T-helper 17 cell (primary cell): ENCODE data around the gene ADRB2. TPM values are rescaled to one million over a fixed set of nuclear protein-coding genes. Genes with fewer than 3 reads are reported as not detected.
"Not testable (repeated sequence)": the region's sequence is repeated elsewhere in the genome, so short reads cannot be mapped to it uniquely, and the experiment has no call there.

Source experiments
- ATAC-seq: fragments of 150-1000 bp; cut with Tn5 transposase; 2 replicates; pipeline ENCODE4 v1.10.0; 2021; ENCODE audit warnings: mild to moderate bottlenecking, moderate library complexity
- DNase-seq, 3 donors: peaks; one replicate each; pipeline versions ENCODE4 v3.0.0 to v3.0.0-alpha.2; 2020 to 2021
- H3K9me3 ChIP-seq: one replicate; pipeline ENCODE4 v1.7.0; 2013; ENCODE audit warnings: low read length, mild to moderate bottlenecking; ENCODE audit not compliant: control insufficient read depth, poor library complexity, severe bottlenecking
- H3K27ac Mint-ChIP-seq: one replicate; pipeline ENCODE4 v1.8.0; 2022; ENCODE audit warnings: mild to moderate bottlenecking, moderate library complexity, mixed read lengths
- H3K27me3 Mint-ChIP-seq: one replicate; pipeline ENCODE4 v1.8.0; 2022; ENCODE audit warnings: mixed read lengths
- H3K36me3 Mint-ChIP-seq: one replicate; pipeline ENCODE4 v1.8.0; 2022; ENCODE audit warnings: low read depth, mixed read lengths
- H3K4me1 Mint-ChIP-seq: one replicate; pipeline ENCODE4 v1.8.0; 2022; ENCODE audit warnings: mild to moderate bottlenecking, mixed read lengths
- H3K4me3 Mint-ChIP-seq: one replicate; pipeline ENCODE4 v1.8.0; 2022; ENCODE audit warnings: mild to moderate bottlenecking, moderate library complexity, mixed read lengths
- total RNA-seq, 4 donors: library from RNA in 2 of 4; stranded (reverse) in 2 of 4; gene quantifications; one replicate each; pipeline ENCODE4 v1.2.3 and lab custom pipeline; 2022 to 2026

The ADRB2 gene
- total RNA-seq, 2 donors from 2014 or later, result 2.9 to 5.7 TPM

DNA sequence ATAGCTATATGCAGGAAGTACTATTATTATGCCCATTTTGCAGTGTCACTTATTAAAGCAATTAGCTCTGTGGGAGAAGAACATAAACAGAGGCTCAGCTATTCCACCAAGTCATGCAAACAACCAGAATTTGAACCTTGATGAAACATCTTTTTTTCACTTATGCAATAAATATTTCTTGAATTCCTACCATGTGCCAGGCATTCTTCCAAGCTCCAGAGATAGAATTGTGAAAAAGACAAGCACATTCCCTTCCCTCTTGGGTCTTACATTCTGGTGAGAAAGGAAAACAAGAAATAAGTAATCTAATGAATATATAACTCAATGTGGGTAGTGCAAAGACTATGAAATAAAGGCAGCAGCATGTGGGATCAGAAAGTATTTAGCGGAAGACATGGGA, 32.1 kb upstream of the ADRB2 start:
- H3K9me3 ChIP-seq, result no peaks in the 10 kb centered on the region
- peaks cover 6% of the 10 kb centered on the region for H3K4me1 Mint-ChIP-seq
- DNase-seq, result no peak
- no peak overlapping the region for H3K4me3 Mint-ChIP-seq
- no peak for ATAC-seq
- peaks cover 2% of the 10 kb centered on the region for H3K36me3 Mint-ChIP-seq
- peaks cover 32% of the 10 kb centered on the region for H3K27me3 Mint-ChIP-seq
- H3K27ac Mint-ChIP-seq, result no peak overlapping the region

DNA sequence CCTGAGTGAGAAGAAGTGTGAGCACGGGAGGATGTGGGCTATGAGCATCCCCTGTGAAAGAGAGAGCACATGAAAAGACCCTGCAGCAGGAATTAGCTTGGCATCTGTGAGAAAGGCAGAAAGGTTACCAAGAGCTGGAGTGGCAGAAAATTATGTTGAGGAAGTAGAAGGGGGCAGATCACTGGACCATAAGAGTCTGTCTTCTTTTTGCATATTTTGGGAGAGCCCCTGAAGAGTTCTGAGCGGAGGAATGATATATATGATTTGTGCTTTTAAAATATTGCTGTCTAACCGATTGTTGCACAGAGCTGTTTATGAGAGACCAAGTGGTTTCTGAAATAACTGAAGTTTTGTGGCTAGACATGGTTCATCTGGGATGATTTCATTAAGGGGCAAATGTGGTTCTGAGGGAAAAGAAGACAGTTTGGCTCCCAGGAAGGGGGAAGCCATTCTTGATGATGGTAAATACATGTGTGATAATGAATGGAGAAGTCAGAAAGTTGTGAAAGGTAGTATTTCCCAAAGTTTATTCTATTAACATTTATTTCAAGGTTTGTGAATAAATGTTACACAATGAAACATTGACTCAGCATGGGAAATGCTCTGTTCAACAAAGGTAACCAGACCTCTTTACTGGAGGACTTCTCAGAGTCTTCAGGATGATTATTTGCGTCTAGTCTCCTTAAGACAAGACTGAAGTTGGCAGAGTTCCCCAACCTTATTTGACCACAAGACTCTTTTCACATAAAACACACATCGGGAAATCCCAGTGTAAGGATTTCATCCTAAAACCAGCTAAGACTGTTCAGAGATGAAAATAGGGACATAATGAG, 31.5 kb upstream of the ADRB2 start:
- Mint-ChIP-seq H3K27ac (no peak overlapping the region), H3K36me3 (peaks cover 2% of the 10 kb centered on the region)
- ATAC-seq, result no peak

DNA sequence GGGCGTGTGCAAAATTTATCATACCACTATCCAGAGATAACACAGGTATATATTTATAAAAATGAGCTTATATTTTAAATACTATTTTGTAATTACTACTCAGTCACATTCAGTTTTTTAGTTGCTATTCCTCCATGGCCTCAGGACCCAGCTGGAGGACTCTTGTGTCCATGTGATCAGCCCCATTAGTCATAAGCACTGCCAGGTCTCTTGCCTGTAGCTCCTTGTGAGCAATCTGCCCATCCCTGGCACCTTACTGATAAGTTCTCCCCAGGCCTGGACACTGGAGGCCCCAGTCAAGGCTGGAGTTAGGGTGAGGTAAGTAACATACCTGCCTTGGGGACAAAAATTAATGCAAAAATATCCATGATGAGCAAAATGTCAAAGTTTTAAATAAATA, 29.5 kb upstream of the ADRB2 start:
- H3K4me3 Mint-ChIP-seq, result no peak overlapping the region
- no peak overlapping the region for H3K27ac Mint-ChIP-seq
- no peak for DNase-seq
- H3K27me3 Mint-ChIP-seq, result peaks cover 37% of the 10 kb centered on the region
- peaks cover 9% of the 10 kb centered on the region for H3K4me1 Mint-ChIP-seq
- no peaks in the 10 kb centered on the region for H3K9me3 ChIP-seq
- ATAC-seq, result no peak
- H3K36me3 Mint-ChIP-seq, result peaks cover 6% of the 10 kb centered on the region

More for the DNA sequence above, 31.5 kb upstream of the ADRB2 start:
- Mint-ChIP-seq H3K27me3 (peaks cover 32% of the 10 kb centered on the region), H3K4me1 (peaks cover 6% of the 10 kb centered on the region), H3K4me3 (no peak overlapping the region)
- H3K9me3 ChIP-seq, result no peaks in the 10 kb centered on the region
- DNase-seq, result no peak

DNA sequence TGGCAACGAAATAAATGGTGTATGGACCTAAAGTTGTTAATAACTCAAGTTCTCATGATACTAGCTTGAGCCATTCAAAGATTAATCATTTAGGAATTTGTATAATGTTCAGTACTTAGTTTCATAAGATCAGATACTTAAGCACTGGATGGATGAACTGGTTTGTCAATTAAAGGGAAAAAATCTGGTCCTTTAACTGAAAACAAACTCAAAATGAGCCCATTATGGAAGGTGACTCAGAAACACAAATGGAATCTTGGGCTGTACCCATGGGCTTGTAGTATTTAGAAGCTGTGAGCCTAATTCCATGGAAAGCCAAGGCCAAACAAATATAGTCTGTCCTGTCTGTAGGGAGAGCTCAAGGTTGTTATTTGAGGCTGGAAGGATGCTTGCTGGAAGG, 27.6 kb upstream of the ADRB2 start:
- Mint-ChIP-seq H3K27ac (no peak overlapping the region), H3K4me1 (peaks cover 9% of the 10 kb centered on the region), H3K27me3 (peaks cover 38% of the 10 kb centered on the region), H3K36me3 (peaks cover 6% of the 10 kb centered on the region), H3K4me3 (no peak overlapping the region)
- DNase-seq (no peak), ATAC-seq (no peak)
- H3K9me3 ChIP-seq, result no peaks in the 10 kb centered on the region

DNA sequence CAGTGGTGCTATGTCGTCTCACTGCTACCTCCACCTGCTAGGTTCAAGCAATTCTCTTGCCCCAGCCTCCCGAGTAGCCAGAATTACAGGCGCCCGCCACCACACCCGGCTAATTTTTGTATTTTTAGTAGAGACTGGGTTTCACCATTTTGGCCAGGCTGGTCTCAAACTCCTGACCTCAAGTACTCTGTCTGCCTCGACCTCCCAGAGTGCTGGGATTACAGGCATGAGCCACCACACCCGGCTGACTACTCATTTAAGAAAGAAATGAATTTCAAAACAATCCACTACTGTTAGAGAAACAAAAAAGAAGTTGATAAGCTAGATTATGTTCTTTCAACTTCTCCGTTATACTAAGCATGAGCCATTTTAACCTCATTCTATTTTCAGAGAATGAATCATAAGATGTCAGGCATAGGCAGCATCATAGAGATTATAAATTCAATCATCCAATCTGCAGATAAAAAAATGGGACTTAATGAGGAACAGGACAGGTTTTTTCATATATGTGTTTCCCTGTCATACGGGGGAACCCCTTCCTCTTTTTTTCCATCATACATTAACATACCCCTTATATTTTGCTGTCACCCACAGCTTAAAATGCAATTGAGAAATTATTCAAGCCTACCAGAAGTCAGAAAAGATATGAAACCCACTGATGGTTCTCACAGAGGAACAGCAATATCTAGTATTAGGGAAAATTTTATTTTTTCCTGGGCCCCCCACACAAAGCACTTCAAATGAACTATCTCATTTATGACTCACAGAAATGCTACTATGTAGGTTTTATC, 26.5 kb upstream of the ADRB2 start:
- H3K27ac Mint-ChIP-seq, result no peak overlapping the region
- DNase-seq, result no peak
- no peak for ATAC-seq
- H3K36me3 Mint-ChIP-seq, result peaks cover 6% of the 10 kb centered on the region
- H3K4me1 Mint-ChIP-seq, result peaks cover 7% of the 10 kb centered on the region
- no peaks in the 10 kb centered on the region for H3K9me3 ChIP-seq
- no peak overlapping the region for H3K4me3 Mint-ChIP-seq
- H3K27me3 Mint-ChIP-seq, result peaks cover 37% of the 10 kb centered on the region

DNA sequence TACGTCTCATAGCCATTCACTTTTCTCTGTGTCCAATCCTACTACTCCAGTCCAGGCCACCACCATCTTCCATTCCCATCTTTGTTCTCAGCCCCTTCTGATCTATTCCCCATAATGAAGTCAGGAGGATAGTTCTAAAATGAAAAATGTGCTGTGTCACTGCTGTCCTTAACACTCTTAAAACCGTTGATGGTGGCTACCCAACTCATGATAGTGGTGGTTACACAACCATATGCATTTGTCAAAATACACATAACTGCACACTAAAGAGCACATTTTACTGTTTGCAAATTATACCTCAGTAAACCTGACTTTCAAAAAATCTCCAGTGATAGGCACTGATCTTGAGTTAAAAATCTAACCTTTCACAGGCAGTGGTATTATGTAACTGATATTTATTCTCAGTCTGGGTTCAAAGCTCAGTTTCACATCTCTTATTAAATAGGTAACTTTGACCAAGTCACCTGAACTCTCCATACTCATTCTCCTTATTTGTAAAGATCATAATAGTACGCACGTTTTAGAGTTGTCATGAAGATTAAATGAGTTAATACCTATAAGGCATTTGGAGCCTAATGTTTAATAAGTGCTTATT, 24.6 kb upstream of the ADRB2 start:
- no peak for ATAC-seq
- DNase-seq, result no peak
- Mint-ChIP-seq H3K27me3 (peaks cover 25% of the 10 kb centered on the region), H3K4me1 (peaks cover 9% of the 10 kb centered on the region), H3K36me3 (peaks cover 3% of the 10 kb centered on the region), H3K4me3 (no peak overlapping the region), H3K27ac (no peak overlapping the region)
- H3K9me3 ChIP-seq, result no peaks in the 10 kb centered on the region

DNA sequence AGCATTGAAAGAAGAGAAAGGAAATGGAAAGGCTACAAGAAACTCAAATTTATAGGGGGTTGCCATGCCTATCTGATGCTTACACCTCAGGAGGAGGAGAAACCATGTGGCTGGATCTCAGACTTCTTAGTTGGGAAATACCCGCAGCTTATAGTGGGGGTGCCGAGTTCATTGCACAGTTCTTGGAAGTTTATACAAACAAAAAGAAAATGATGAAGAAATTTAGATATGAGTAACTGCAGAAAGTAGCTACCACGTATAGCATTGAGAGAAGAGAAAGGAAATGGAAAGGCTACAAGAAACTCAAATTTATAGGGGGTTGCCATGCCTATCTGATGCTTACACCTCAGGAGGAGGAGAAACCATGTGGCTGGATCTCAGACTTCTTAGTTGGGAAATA, 23.0 kb upstream of the ADRB2 start:
- not testable (repeated sequence) for H3K4me3 Mint-ChIP-seq, ATAC-seq, H3K9me3 ChIP-seq, DNase-seq, H3K27ac Mint-ChIP-seq, H3K36me3 Mint-ChIP-seq
- Mint-ChIP-seq H3K27me3 (peaks cover 25% of the 10 kb centered on the region), H3K4me1 (peaks cover 13% of the 10 kb centered on the region)

DNA sequence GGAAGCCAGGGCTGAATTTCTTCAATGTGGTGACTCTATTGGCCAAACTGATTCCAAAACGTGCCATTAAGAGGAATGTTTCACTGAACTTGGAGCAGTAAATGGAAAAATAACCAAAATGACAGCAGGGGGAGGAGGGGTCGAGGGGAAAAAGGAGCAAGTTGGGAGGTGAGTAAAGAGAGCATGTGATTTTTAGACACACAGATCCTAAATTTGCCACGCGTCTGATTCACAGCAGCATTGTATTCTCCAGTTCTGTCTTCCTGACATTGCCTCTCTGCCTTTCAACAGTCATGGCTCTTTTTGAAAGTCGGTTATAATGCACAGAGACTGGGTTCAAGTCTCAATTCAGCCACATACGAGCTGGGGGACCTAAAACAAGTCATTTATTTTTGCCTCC, 22.0 kb upstream of the ADRB2 start:
- no peak overlapping the region for H3K27ac Mint-ChIP-seq
- peaks cover 25% of the 10 kb centered on the region for H3K27me3 Mint-ChIP-seq
- DNase-seq (no peak), ATAC-seq (no peak)
- H3K36me3 Mint-ChIP-seq, result peaks cover 3% of the 10 kb centered on the region
- no peaks in the 10 kb centered on the region for H3K9me3 ChIP-seq
- no peak overlapping the region for H3K4me3 Mint-ChIP-seq
- H3K4me1 Mint-ChIP-seq, result peaks cover 22% of the 10 kb centered on the region

DNA sequence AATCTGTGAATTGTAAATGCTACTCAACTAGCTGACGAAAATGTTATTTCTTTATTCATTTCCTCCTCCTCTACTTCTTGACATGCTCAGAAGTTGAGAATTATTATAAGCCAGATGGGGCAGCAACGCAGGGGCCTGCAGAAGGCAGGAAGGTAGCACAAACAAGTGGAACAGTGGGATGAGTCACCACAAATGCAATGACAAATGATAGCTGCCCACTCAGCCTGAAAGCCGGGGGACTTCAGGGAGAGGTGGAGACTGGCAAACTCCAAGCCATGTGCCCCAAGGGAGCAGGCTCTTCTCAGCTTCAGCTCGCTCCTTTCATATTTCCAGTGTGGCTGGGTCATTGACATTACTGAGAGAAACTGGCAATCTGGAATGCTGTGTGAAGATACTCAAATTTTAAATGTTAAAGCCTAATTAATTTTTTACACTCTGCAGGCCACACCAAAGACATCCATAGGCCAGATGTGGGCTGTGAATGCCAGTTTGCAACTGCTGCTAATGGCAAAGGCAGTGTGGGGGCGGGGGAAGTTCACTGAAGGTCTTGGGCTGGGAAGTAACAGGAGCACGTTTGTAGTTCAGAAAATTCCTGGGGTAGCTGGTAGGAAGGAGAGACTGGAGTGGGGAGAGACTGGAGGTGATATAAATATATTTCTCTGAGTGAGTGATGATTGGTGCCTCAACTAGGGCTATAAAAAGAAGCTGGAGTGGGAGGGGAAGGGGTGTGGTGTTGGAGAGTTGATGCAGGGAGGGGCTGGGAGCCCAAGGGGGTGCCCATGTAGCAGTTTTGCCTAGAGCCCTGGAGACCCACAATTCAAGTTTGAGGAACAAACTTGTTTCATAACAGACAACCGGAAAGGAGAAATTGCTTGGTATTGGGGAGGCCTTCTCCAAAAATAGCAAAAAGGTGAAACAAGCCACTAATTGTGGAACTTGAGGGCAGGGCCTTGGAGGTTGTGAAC, 20.8 kb upstream of the ADRB2 start:
- Mint-ChIP-seq H3K27me3 (peaks cover 18% of the 10 kb centered on the region), H3K4me1 (peaks cover 31% of the 10 kb centered on the region), H3K27ac (peak overlapping the region; percentile 0), H3K4me3 (no peak overlapping the region), H3K36me3 (peaks cover 3% of the 10 kb centered on the region)
- no peak for ATAC-seq
- H3K9me3 ChIP-seq, result no peaks in the 10 kb centered on the region
- no peak for DNase-seq

DNA sequence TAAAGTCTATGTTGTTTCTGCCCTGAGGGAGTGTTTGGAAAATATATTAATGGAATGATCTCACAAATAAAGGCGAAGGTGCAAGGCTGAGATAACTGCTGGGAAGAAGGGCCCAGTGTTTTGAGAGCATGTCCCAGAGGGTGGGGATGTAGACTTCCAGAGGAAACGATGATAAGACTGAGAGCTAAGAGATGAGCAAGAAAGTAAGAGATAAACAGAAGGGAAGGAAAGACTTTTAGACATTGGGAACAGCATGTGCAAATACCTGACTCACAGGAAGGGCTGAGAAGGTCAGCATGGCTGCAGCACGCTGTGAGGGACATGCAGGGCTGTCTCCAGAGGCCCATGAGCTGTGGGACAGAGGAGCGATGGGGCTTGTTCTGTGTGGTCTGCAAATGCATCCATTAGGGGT, 19.9 kb upstream of the ADRB2 start:
- ATAC-seq (no peak), DNase-seq (no peak)
- Mint-ChIP-seq H3K27ac (peak overlapping the region; percentile 0), H3K27me3 (peaks cover 12% of the 10 kb centered on the region), H3K4me3 (no peak overlapping the region), H3K36me3 (peaks cover 2% of the 10 kb centered on the region), H3K4me1 (peaks cover 36% of the 10 kb centered on the region)
- H3K9me3 ChIP-seq, result no peaks in the 10 kb centered on the region

DNA sequence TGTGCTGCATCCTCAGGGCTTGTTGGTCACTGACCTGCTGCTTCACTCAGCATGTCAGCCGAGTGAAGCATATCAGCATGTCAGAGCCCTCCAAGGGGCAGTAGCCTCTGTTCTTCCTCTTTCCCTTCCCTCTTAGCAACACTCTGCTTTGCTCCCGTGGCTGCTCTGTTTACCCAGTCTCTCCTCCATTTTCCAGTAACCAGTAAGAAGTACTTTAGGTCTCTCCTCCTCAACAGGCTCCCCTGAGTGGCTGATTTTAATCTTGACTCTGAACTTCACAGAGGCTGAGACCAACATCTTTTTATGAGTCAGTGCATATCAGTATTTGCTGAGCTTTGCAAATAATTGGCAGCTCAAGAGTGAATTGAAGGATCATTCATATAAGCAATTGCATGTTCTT, 18.6 kb upstream of the ADRB2 start:
- peak overlapping the region; percentile 98 for H3K27ac Mint-ChIP-seq
- no peaks in the 10 kb centered on the region for H3K36me3 Mint-ChIP-seq
- no peak for ATAC-seq
- H3K4me1 Mint-ChIP-seq, result peaks cover 39% of the 10 kb centered on the region
- H3K9me3 ChIP-seq, result no peaks in the 10 kb centered on the region
- no peak overlapping the region for H3K4me3 Mint-ChIP-seq
- no peak for DNase-seq
- peaks cover 8% of the 10 kb centered on the region for H3K27me3 Mint-ChIP-seq

DNA sequence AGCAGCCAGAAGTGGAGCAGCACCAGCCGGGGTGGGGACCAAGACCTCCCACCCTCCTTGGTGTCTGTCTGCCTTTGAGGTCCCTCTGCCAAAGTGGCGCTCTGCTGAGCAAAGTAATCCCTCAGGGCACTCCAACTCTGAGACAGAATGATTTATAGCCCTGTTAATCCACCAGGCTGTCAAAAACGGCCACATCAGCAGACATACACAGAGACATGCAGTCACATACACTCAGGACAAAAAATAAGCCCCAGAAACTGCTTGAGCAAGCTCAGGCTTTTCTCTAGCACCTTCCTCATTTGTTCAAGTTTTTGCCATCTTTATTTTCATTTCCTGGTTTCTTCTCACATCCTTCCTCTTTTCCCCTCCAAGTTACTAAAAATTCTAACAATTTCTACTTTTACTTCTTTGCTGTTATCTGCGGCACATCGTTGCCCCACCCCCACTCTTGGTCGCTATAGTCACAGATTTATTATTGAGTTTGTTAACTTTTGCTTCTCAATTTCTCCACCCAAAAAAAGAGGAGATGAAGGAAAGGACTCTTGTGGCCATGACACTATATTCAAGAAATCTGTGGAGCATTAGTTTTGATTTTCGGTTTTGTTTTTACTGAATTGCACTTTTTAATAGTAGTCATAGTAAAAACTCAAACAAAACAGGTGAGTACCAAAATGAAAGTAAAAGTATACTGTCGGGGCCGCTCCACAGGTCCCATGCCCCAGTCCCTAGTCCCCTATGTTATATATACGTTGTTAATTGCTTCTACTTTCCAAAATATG, 17.4 kb upstream of the ADRB2 start:
- H3K4me1 Mint-ChIP-seq, result peaks cover 39% of the 10 kb centered on the region
- DNase-seq, result no peak

More for the DNA sequence above, 17.4 kb upstream of the ADRB2 start:
- no peaks in the 10 kb centered on the region for H3K36me3 Mint-ChIP-seq
- ATAC-seq, result peak; percentile 79
- H3K9me3 ChIP-seq, result no peaks in the 10 kb centered on the region
- H3K27ac Mint-ChIP-seq, result peak overlapping the region; percentile 98
- H3K27me3 Mint-ChIP-seq, result peaks cover 7% of the 10 kb centered on the region
- H3K4me3 Mint-ChIP-seq, result peak overlapping the region; percentile 96
